GM12801 (cell line): ENCODE measurements around the gene KPTN.

Source experiments
- CTCF ChIP-seq: IDR thresholded peaks from one replicate; pipeline ENCODE4 v1.5.1; 2011; ENCODE audit warnings: control low read depth; ENCODE audit not compliant: insufficient read length; ENCODE audit errors: extremely low read depth

KPTN gene

GRCh38 chr19:47507924-47508553, 24.0 kb upstream of the KPTN start:
- TF ChIP-seq CTCF, result no peak

GRCh38 chr19:47507012-47507411, 23.0 kb upstream of the KPTN start:
- TF ChIP-seq CTCF, result no peak

- TF ChIP-seq CTCF, result no peak
These were observed 22.4 kb upstream of the KPTN start for GRCh38 chr19:47506459-47506858.

- no peak for TF ChIP-seq CTCF
These were observed 21.5 kb upstream of the KPTN start for GRCh38 chr19:47505506-47505905.

GRCh38 chr19:47503826-47504150, 19.8 kb upstream of the KPTN start:
- no peak for TF ChIP-seq CTCF

GRCh38 chr19:47503130-47503825, 19.3 kb upstream of the KPTN start:
- no peak for TF ChIP-seq CTCF

GRCh38 chr19:47499863-47500830, 16.1 kb upstream of the KPTN start:
- no peak for TF ChIP-seq CTCF
